H1 (cell line): Measurements from ENCODE around the gene GATAD2B. TPM values are rescaled to one million over a fixed set of nuclear protein-coding genes. Genes with fewer than 3 reads are reported as not detected.

Experiments
- ATF3 ChIP-seq: IDR thresholded peaks from 2 replicates; pipeline ENCODE4 v1.6.1; 2011; ENCODE audit warnings: low read depth, mild to moderate bottlenecking, low read length; ENCODE audit not compliant: insufficient read depth
- CREB1 ChIP-seq: IDR thresholded peaks from 2 replicates; pipeline ENCODE4 v1.6.1; 2012; ENCODE audit warnings: inconsistent platforms
- CTBP2 ChIP-seq: IDR thresholded peaks from 2 replicates; pipeline ENCODE4 v1.7.0; 2011; ENCODE audit warnings: borderline replicate concordance, mild to moderate bottlenecking, moderate library complexity, mixed read lengths, low read length; ENCODE audit not compliant: insufficient read depth, insufficient read length
- SP2 ChIP-seq: IDR thresholded peaks from 2 replicates; pipeline ENCODE4 v1.6.1; 2012; ENCODE audit warnings: mild to moderate bottlenecking, low read length, inconsistent platforms
- polyA plus RNA-seq, 7 experiments: library from polyadenylated mRNA; depleted of rRNA in 3 of 7; stranded (reverse) in 5 of 7; unstranded in 2 of 7; fragments of >200 nt in 5 of 7; fragments of 200-250 nt in 2 of 7; gene quantifications; 1 replicate in 5 of 7; 2 replicates in 1 of 7; 4 replicates in 1 of 7; pipeline versions ENCODE4 v1.2.1 to v1.2.3, GENCODE V29; 2011 to 2013; ENCODE audit warnings: missing spikeins in 2 of 7, mixed read lengths in 2 of 7
- total RNA-seq: library from RNA; stranded (reverse); fragmentation: NEBNext Ultra II Directional; extraction: Animal tissue kit (Norgen Biotek cat#: 25700); gene quantifications from 2 replicates; pipeline ENCODE4 v1.2.1, GENCODE V29; 2021

Gene GATAD2B
- total and polyA plus RNA-seq, 2 of the 8 experiments (the other 6 are each of a cell fraction or from before 2014, with no cell fraction given) = 8.4 to 39.1 TPM

- TF ChIP-seq SP2 (no peak), ATF3 (no peak), CREB1 (no peak), CTBP2 (no peak)
Measured at GRCh38 chr1:153922076-153922971, 448 bp downstream of the GATAD2B start (continued).
